Testis (tissue), 3 donors: Measurements from ENCODE around the gene SBF1. TPM values are rescaled to one million over a fixed set of nuclear protein-coding genes. Genes with fewer than 3 reads are reported as not detected.

ENCODE experiments used
- DNase-seq: peaks from one replicate; pipeline ENCODE4 v3.0.0-alpha.2; 2019
- H3K27ac ChIP-seq, 2 donors: fragments of 200-600 bp; sonication (generic); one replicate each; pipeline ENCODE4 v1.5.1; 2019
- H3K27me3 ChIP-seq: fragments of 200-600 bp; sonication (generic); one replicate; pipeline ENCODE4 v1.5.1; 2019
- H3K36me3 ChIP-seq: fragments of 200-600 bp; sonication (generic); one replicate; pipeline ENCODE4 v1.5.1; 2017; ENCODE audit warnings: low read depth; ENCODE audit errors: missing control alignments
- H3K4me1 ChIP-seq: fragments of 200-600 bp; sonication (generic); one replicate; pipeline ENCODE4 v1.5.1; 2019
- H3K4me3 ChIP-seq, 2 donors: fragments of 200-600 bp; sonication (generic); one replicate each; pipeline ENCODE4 v1.5.1; 2017 to 2019
- H3K9me3 ChIP-seq: fragments of 200-600 bp; sonication (generic); one replicate; pipeline ENCODE4 v1.5.1; 2017
- POLR2A ChIP-seq: fragments of 450-650 bp; IDR thresholded peaks from one replicate; pipeline ENCODE4 v1.6.1; 2017; ENCODE audit warnings: antibody characterized with exemption, mild to moderate bottlenecking, moderate library complexity
- WGBS, 2 donors: methylation state at CpG; one replicate each; pipeline ENCODE4 v1.1.5; 2018; 5-methylcytosine and 5-hydroxymethylcytosine counted together
- intact Hi-C: fragments of 100-400 bp; cut with DNase I; formaldehyde crosslinking; loops from one replicate; pipeline ENCODE4 v1.15.1; 2023; ENCODE audit warnings: low total_unique reads
- polyA plus RNA-seq: library from polyadenylated mRNA; stranded (reverse); fragments of 350-450 nt; fragmentation: Illumina TruSeq; extraction: RNeasy Lipid Tissue Mini Kit (QIAGEN cat#74804); gene quantifications from one replicate; pipeline ENCODE4 v1.2.3, GENCODE V29; 2014; ENCODE audit warnings: low read depth, low replicate concordance; ENCODE audit not compliant: insufficient read depth
- total RNA-seq, 2 donors: library from RNA; depleted of rRNA; stranded (reverse); fragments of >200 nt; gene quantifications; one replicate each; pipeline ENCODE4 v1.2.3, GENCODE V29; 2016
- TF ChIP-seq, protein P1 (sequence below), 3 experiments: fragments of 450-650 bp in 2 of 3; fragments of 200-600 bp in 1 of 3; sonication (generic) in 1 of 3; IDR thresholded peaks; one replicate each; pipeline ENCODE4 v1.5.1; 2016 to 2019; ENCODE audit warnings: antibody characterized with exemption in 3 of 3, mild to moderate bottlenecking in 2 of 3, moderate library complexity in 1 of 3

The SBF1 gene
- total and polyA plus RNA-seq, 3 donors from 2014 or later: 201 to 239 (median 208) TPM

DNA sequence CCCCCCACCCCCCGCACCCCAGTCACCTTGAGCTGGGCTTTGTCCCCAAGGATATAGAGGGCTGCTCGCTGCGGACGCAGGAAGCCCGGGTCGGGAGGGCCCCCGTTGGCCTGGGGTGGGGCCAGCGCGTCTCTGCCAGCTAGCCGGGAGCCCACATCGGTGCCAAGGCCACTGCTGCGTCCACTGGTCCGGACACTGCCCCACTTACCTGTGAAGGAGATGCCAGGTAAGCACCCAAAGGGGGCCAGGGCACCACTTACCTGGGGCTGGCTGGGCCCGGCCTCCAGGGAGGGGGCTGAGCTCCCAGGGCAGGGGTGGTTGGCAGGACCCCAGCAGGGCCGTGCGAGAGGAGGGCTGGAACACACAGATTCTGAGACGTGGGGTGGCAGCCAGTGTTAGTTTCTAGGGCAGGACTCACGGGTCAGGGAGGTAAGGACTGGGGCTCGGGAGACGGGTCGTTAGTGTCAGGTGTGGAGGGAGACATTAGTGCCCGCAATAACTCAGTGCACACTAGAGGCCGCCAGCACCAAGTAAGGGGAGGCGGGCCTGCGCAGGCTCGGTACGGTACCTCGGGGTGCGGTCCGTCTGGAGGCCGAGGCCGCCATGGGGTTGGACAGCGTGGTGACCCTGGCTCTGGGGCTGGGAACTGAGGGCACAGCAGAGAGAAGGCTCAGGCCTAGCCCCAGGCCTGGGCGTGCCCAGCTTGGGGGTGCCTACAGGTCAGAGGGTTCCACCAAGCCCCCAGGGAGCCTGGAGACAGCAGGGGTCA lies 18.2 kb downstream of the SBF1 start:
- no peak for TF ChIP-seq POLR2A
- TF ChIP-seq, protein P1, sequence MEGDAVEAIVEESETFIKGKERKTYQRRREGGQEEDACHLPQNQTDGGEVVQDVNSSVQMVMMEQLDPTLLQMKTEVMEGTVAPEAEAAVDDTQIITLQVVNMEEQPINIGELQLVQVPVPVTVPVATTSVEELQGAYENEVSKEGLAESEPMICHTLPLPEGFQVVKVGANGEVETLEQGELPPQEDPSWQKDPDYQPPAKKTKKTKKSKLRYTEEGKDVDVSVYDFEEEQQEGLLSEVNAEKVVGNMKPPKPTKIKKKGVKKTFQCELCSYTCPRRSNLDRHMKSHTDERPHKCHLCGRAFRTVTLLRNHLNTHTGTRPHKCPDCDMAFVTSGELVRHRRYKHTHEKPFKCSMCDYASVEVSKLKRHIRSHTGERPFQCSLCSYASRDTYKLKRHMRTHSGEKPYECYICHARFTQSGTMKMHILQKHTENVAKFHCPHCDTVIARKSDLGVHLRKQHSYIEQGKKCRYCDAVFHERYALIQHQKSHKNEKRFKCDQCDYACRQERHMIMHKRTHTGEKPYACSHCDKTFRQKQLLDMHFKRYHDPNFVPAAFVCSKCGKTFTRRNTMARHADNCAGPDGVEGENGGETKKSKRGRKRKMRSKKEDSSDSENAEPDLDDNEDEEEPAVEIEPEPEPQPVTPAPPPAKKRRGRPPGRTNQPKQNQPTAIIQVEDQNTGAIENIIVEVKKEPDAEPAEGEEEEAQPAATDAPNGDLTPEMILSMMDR (IDR thresholded peaks at IDR 0.05): no peak
- no peak overlapping the region for H3K4me3 ChIP-seq
- H3K9me3 ChIP-seq: no peaks in the 10 kb centered on the region
- H3K27ac ChIP-seq: no peak overlapping the region
- intact Hi-C loops: no loop called here
- H3K36me3 ChIP-seq: no peaks in the 10 kb centered on the region
- WGBS, 2 donors: 85% methylated on average over 20 to 34 of the region's 34 CpGs
- no peak for DNase-seq
- no peaks in the 10 kb centered on the region for H3K27me3 ChIP-seq
- no peaks in the 10 kb centered on the region for H3K4me1 ChIP-seq

DNA sequence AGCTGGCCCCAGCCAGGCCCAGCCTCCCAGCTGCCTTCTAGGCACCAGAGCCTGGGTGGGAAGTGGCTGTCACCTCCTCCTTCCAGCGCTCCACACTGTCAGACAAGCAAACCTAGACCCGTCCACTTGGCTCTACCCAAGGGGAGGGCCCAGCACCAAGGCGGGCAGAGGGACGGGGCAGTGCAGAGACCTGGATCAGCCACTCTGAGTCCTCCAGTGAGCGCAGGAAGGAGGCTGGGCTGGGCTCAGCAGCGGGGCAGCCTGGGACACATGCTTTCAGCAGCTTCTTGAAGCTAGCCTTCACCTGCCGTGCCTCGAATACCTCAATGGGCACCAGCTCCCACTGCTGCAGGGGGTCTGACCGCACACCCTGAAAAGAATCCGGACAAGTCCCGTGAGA lies 18.8 kb downstream of the SBF1 start:
- Histone ChIP-seq H3K4me1 (no peaks in the 10 kb centered on the region), H3K27me3 (no peaks in the 10 kb centered on the region), H3K4me3 (no peak overlapping the region), H3K27ac (no peak overlapping the region), H3K36me3 (no peaks in the 10 kb centered on the region), H3K9me3 (no peaks in the 10 kb centered on the region)
- no peak for DNase-seq
- WGBS, 2 donors: 86 to 95% methylated on average over 11 of the region's 11 CpGs
- no peak for TF ChIP-seq POLR2A
- TF ChIP-seq, protein P1 (IDR thresholded peaks at IDR 0.05): no peak
- intact Hi-C loops: no loop called here

DNA sequence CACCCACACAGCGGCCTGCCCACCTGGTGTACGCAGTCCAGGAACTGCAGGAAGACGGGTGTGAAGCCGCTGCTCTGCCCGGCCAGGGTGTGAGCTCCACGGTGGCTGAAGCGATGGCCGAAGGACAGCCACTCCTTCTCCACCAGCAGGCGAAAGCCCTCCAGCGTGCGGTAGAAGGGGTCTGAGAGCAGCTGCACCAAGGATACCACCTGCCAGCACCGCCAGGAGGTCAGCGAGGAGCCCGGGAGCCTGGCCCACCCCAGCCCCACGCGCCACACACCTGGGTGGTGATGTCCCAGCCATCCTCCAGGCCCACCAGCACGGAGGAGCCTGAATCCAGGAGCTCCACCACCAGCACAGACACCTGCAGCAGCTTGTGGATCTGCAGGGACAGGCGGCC lies 19.6 kb downstream of the SBF1 start:
- Histone ChIP-seq H3K9me3 (no peaks in the 10 kb centered on the region), H3K36me3 (no peaks in the 10 kb centered on the region), H3K27ac (no peak overlapping the region), H3K4me3 (no peak overlapping the region), H3K4me1 (no peaks in the 10 kb centered on the region), H3K27me3 (no peaks in the 10 kb centered on the region)
- TF ChIP-seq, protein P1 (IDR thresholded peaks at IDR 0.05): no peak
- no peak for DNase-seq
- WGBS, 2 donors: 96% methylated on average over 15 of the region's 18 CpGs; no CpG with 5 or more reads in 1 of the 2 donors
- intact Hi-C loops: no loop called here

DNA sequence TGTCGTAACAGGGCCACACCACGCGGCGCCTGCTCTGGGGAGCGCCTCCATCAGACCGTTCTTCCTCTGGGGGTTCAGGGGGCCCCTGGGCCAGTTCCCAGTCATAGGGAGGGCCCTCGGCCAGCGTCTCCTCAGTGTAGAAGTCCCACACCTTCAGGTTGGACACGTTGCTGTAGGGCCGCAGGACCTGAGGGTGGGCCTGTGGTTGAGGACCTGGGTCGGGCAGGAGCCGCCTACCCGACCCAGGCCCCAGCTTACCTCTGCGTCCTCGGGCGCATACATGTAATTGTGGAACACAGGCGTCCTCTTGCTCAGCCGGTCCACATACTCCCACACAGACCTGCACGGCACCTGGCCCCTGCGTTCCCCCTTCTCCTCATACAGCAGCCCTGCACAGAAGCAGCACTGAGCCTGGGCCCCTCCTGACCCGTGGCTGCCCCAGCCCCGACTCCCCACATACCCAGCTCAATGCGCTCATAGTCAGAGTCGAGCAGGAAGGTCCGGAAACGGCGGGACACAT lies 20.2 kb downstream of the SBF1 start:
- H3K27me3 ChIP-seq: no peaks in the 10 kb centered on the region
- intact Hi-C loops: no loop called here
- H3K36me3 ChIP-seq: no peaks in the 10 kb centered on the region
- 90 to 95% methylated on average over 18 to 26 of the region's 27 CpGs for WGBS, 2 donors
- H3K4me1 ChIP-seq: no peaks in the 10 kb centered on the region
- TF ChIP-seq POLR2A: no peak
- TF ChIP-seq, protein P1 (IDR thresholded peaks at IDR 0.05): no peak
- H3K4me3 ChIP-seq: no peak overlapping the region
- DNase-seq: no peak
- no peaks in the 10 kb centered on the region for H3K9me3 ChIP-seq
- no peak overlapping the region for H3K27ac ChIP-seq

DNA sequence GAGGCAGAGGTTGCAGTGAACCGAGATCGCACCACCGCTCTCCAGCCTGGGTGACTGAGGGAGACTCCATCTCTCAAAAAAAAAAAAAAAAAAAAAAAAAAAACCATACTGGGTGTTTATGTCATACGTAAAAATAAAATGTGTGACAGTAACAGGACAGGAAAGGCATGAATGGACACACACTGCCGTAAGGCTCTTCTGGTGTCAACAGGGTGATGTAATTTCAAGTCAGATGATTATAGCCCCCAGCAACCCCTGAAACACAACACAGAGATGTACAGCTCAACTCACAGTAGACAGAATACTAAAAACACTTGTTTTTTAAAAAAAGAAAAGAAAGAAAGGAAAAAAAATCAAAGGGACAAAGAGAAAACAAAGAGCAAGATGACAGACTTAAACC lies 22.2 kb downstream of the SBF1 start:
- H3K4me1 ChIP-seq: no peaks in the 10 kb centered on the region
- DNase-seq: no peak
- no peak overlapping the region for H3K4me3 ChIP-seq
- no peaks in the 10 kb centered on the region for H3K27me3 ChIP-seq
- H3K36me3 ChIP-seq: no peaks in the 10 kb centered on the region
- WGBS, 2 donors: 84 to 90% methylated on average over 2 to 5 of the region's 5 CpGs
- no peaks in the 10 kb centered on the region for H3K9me3 ChIP-seq
- H3K27ac ChIP-seq: no peak overlapping the region
- intact Hi-C loops: no loop called here
- TF ChIP-seq POLR2A: no peak
- TF ChIP-seq, protein P1 (IDR thresholded peaks at IDR 0.05): no peak
